ENCODE results near the gene MPRIP.

DNA sequence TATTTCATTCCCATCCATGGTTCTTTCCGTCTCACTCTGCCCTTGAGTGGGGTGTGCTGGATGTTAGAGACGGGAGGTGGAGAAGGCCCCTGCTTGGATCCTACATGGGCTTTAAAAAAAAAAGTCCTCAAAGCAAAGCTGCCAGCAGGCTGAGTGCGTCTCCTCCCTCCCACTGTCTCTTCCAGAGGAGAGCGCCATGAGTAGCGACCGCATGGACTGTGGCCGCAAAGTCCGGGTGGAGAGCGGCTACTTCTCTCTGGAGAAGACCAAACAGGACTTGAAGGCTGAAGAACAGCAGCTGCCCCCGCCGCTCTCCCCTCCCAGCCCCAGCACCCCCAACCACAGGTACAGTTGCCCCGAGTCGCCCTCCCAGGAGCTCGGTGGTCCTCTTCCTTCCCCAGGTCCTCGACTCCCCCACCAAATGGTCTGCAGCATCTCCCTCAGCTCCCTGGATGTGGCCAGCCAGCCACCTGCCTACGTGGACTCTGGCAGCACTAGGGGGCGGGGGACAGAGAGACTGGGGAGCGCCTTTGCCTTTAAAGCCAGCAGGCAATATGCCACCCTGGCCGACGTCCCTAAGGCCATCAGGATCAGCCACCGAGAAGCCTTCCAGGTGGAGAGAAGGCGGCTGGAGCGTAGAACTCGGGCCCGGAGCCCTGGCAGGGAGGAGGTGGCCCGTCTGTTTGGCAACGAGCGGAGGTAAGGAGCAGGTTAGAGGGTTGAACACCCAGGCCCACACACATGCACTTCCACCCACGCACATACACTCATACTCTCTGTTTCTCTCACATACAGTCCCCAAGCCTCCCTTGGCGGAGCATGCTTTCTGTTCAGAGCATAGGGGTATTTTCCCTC is 95.7 kb downstream of the MPRIP start:
- TF ChIP-seq, protein P1, sequence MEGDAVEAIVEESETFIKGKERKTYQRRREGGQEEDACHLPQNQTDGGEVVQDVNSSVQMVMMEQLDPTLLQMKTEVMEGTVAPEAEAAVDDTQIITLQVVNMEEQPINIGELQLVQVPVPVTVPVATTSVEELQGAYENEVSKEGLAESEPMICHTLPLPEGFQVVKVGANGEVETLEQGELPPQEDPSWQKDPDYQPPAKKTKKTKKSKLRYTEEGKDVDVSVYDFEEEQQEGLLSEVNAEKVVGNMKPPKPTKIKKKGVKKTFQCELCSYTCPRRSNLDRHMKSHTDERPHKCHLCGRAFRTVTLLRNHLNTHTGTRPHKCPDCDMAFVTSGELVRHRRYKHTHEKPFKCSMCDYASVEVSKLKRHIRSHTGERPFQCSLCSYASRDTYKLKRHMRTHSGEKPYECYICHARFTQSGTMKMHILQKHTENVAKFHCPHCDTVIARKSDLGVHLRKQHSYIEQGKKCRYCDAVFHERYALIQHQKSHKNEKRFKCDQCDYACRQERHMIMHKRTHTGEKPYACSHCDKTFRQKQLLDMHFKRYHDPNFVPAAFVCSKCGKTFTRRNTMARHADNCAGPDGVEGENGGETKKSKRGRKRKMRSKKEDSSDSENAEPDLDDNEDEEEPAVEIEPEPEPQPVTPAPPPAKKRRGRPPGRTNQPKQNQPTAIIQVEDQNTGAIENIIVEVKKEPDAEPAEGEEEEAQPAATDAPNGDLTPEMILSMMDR (IDR thresholded peaks at IDR 0.05; ENCODE audit: borderline replicate concordance, extremely low read depth, low read length, poor library complexity, severe bottlenecking), result no peak
- no peak for TF ChIP-seq EZH2 (IDR thresholded peaks at IDR 0.05; ENCODE audit: borderline replicate concordance, low read depth, low read length, severe bottlenecking)

All from DND-41 (cell line).